ENCODE data around the gene CAPN15. TPM values are rescaled to one million over a fixed set of nuclear protein-coding genes. Genes with fewer than 3 reads are reported as not detected.

CAPN15 gene
- total and polyA plus RNA-seq, 9 of the 15 experiments (the other 6 are each of a cell fraction or from before 2014, with no cell fraction given) = 0.62 to 111 (median 14.2) TPM

- TF ChIP-seq VEZF1 (CRISPR knock-in tag; IDR thresholded peaks at IDR 0.05) (no peak), TAF1 (IDR thresholded peaks at IDR 0.05; ENCODE audit: control insufficient read depth, extremely low read depth, insufficient read depth, low read length, severe bottlenecking) (peak; percentile 88), ATF2 (CRISPR knock-in tag; IDR thresholded peaks at IDR 0.05) (no peak), NFE2L1 (tag; IDR thresholded peaks at IDR 0.05; ENCODE audit: borderline replicate concordance, low read depth) (no peak), ZNF830 (CRISPR knock-in tag; IDR thresholded peaks at IDR 0.05) (no peak), KDM4B (IDR thresholded peaks at IDR 0.05; ENCODE audit: borderline replicate concordance in 2 of 2, low read depth in 1 of 2) (no peak), COPS2 (conservative IDR thresholded peaks at IDR 0.05) (no peak), ETV6 (IDR thresholded peaks at IDR 0.05; ENCODE audit: borderline replicate concordance in 1 of 2, low read depth in 2 of 2, low read length in 1 of 2) (no peak), ETV6 (CRISPR knock-in tag; IDR thresholded peaks at IDR 0.05; ENCODE audit: borderline replicate concordance) (no peak), PKNOX1 (IDR thresholded peaks at IDR 0.05) (no peak), YBX1 (IDR thresholded peaks at IDR 0.05) (no peak), SFPQ (IDR thresholded peaks at IDR 0.05; ENCODE audit: low read depth, low read length) (no peak), ZNF79 (CRISPR knock-in tag; IDR thresholded peaks at IDR 0.05; ENCODE audit: low read depth) (no peak), ZNF316 (IDR thresholded peaks at IDR 0.05) (peak; percentile 55), U2AF1 (optimal IDR thresholded peaks at IDR 0.05; ENCODE audit: low read depth, low read length) (no peak), E2F8 (IDR thresholded peaks at IDR 0.05; ENCODE audit: low read depth, partially characterized antibody) (peak; percentile 78), CREBBP (IDR thresholded peaks at IDR 0.05; ENCODE audit: low read depth, low read length) (no peak), IRF2 (CRISPR knock-in tag; IDR thresholded peaks at IDR 0.05) (no peak)
These were observed 61.6 kb downstream of the CAPN15 start (continued) for GRCh38 chr16:588889-589657.

Measured in K562 (cell line).